GM18951 (cell line): Measurements from ENCODE around the gene MAD2L2.

ENCODE experiments used
- POLR2A ChIP-seq: IDR thresholded peaks from 4 replicates; pipeline ENCODE4 v1.6.1; 2011; ENCODE audit warnings: mild to moderate bottlenecking; ENCODE audit not compliant: insufficient read length, insufficient read depth; ENCODE audit errors: extremely low read depth
- in situ Hi-C: fragments of 300-500 bp; cut with MboI; formaldehyde crosslinking; loops from one replicate; pipeline ENCODE4 v1.12.0; 2022; ENCODE audit warnings: low sequenced_read_pairs, mixed read lengths, inconsistent platforms; ENCODE audit not compliant: unreplicated experiment

MAD2L2 gene

GRCh38 chr1:11681071-11681771, at the start of gene MAD2L2:
MAD2L2 (minus strand) TSS chr1:11681148; CDS start chr1:11680601, 547 bp downstream.
- in situ Hi-C loops = no loop called here
- peak; percentile 77 for TF ChIP-seq POLR2A

DNA sequence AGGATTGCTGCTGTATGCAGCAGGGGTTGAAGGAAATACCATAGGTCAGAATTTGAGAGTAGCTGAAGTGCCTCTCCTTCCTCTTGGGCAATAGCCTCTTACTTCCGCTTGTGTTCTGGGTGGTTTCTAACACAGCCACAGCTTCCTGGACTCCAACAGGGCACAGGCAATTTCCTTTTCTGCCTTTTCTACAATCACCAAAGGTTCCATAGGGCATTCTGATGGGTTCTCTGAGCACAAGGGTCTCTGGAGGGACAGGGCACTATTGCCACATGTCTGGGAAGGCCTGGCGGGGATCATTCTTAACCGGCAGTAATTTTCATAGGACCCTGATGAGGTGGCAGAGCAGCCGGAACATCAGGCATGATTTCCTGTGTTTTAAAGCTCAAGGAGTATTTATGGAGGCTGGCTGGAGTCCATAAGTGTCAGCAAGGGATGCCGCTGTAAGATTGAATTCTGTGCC, 49.5 kb upstream of the MAD2L2 start:
- TF ChIP-seq POLR2A = no peak
- in situ Hi-C loops = no loop called here

- no peak for TF ChIP-seq POLR2A
- in situ Hi-C loops = no loop called here
Measured at GRCh38 chr1:11729498-11730428, 48.8 kb upstream of the MAD2L2 start.

DNA sequence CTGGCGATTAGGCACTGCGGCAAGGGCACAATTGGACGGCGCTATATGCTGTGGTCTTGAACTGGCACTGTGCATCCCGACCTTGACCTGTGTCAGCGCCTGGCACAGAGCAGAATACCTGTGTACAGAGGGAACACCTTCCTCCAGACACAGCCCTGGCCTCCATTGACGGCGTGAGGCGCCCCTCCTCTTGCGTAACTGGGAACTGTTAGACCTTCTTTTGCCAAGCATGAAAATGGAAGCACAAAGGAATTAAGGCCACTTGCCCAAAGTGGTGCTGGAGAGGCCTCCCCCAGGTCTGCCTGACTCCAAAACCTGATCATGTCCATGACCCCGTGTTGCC, 48.2 kb upstream of the MAD2L2 start:
- in situ Hi-C loops = no loop called here
- TF ChIP-seq POLR2A = no peak

- no peak for TF ChIP-seq POLR2A
- in situ Hi-C loops = no loop called here
Measured at GRCh38 chr1:11728126-11728806, 47.3 kb upstream of the MAD2L2 start.

- in situ Hi-C loops = no loop called here
- TF ChIP-seq POLR2A = no peak
Measured at GRCh38 chr1:11727119-11727518, 46.2 kb upstream of the MAD2L2 start.

DNA sequence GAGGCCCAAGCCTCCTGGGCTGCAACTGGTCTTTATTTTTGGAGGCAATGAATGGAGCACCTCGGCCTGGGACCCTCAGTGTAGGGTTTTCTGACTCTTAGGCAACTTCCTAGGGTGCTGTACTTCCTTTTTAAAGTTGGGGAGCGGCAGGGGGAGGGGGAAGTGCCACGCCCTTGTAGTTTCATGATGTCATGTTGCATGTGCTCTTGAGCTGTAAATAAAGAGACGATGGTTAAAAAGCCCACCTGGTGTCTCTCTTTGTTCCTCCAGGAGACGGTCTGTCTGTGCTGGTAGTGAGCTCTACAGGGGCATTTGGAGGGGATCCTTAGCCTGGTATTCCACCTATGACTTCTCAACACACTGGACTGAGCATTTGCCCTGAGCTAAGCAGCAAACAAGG, 44.7 kb upstream of the MAD2L2 start:
- in situ Hi-C loops = no loop called here
- TF ChIP-seq POLR2A = no peak

- TF ChIP-seq POLR2A = no peak
- in situ Hi-C loops = no loop called here
Measured at GRCh38 chr1:11722538-11722937, 41.6 kb upstream of the MAD2L2 start.

GRCh38 chr1:11721311-11721710, 40.4 kb upstream of the MAD2L2 start:
- in situ Hi-C loops = no loop called here
- TF ChIP-seq POLR2A = no peak

DNA sequence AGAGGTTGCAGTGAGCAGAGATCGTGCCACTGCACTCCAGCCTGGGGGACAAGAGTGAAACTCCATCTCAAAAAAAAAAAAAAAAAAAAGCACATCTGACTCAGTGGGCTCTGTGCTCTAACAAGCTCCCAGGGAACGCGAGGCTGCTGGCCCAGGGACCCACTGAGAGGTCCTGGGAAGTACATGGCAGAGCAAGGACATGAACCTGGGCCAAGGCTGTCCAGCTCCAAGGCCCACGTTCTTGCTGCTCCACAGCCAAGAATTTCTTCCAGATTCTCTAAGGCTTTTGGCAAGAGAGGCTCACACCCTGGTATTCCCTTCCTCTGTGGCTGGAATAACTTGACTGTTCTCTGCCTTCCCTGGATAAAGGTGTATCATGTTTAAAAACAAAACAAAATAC, 39.6 kb upstream of the MAD2L2 start:
- in situ Hi-C loops = no loop called here

DNA sequence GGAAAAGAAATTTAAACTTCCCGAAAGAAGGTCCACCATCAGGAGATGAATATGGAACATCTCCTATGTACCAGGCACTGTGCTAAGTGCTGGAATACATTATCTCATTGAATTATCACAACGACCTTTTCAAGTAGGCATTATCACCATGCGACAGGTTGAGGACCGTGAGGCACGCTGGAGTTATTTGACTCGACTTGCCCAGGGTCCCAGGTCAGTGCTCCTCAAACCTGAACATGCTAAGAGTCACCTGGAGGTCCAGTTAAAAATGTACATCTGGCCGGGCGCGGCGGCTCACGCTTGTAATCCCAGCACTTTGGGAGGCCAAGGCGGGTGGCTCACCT, 39.1 kb upstream of the MAD2L2 start:
- in situ Hi-C loops = no loop called here
- TF ChIP-seq POLR2A = no peak

More for the DNA sequence above, 39.6 kb upstream of the MAD2L2 start:
- TF ChIP-seq POLR2A = no peak

DNA sequence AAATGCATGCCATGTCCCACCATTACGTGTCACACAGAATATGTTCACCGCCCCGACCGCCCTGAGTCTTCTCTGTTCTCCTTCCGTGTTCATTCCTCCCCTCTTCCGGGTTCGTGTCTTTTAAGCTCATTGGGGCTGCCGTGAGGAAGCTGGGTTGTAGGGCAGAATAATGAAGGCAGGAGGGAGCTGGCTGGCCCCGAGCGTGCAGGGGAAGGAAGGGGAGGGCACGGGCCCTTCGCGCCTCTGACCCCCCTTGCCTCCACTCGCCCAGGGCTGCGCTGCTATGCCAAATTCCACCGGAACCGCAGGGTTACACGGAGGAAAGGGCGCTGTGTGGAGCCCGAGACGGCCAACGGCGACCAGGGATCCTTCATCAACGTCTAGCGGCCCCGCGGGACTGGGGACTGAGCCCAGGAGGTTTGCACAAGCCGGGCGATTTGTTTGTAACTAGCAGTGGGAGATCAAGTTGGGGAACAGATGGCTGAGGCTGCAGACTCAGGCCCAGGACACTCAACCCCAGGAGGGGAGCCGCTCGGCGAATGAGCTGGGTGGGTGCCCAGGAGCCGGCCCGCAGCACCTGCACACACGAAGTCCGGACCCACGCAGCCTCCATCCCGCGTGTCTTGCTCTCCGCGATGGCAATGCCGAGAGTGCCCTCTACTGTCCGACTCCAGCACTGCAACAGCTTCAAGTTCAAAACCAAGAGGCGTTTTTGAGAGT, 38.5 kb upstream of the MAD2L2 start:
- TF ChIP-seq POLR2A = peak; percentile 40
- in situ Hi-C loops = no loop called here
